ENCODE results near the gene PRRX2. TPM values are rescaled to one million over a fixed set of nuclear protein-coding genes. Genes with fewer than 3 reads are reported as not detected.

The PRRX2 gene
- total RNA-seq, 1 donor from 2014 or later: 5.6 TPM

- Mint-ChIP-seq H3K4me1 (ENCODE audit: unreplicated experiment) (peaks cover 29% of the 10 kb centered on the region), H3K27me3 (ENCODE audit: unreplicated experiment) (no peaks in the 10 kb centered on the region), H3K27ac (ENCODE audit: unreplicated experiment) (no peak overlapping the region), H3K36me3 (ENCODE audit: unreplicated experiment) (no peaks in the 10 kb centered on the region), H3K9me3 (ENCODE audit: unreplicated experiment) (no peaks in the 10 kb centered on the region), H3K4me3 (ENCODE audit: unreplicated experiment) (no peak overlapping the region)
- TF ChIP-seq CTCF (IDR thresholded peaks at IDR 0.05): no peak
- no peak for DNase-seq (ENCODE audit: extremely low spot score, unreplicated experiment)
These were observed 44.7 kb downstream of the PRRX2 start for GRCh38 chr9:129710169-129710453.

- DNase-seq (ENCODE audit: extremely low spot score, unreplicated experiment): no peak
- no peak for TF ChIP-seq CTCF (IDR thresholded peaks at IDR 0.05)
- Mint-ChIP-seq H3K4me1 (ENCODE audit: unreplicated experiment) (peaks cover 37% of the 10 kb centered on the region), H3K27me3 (ENCODE audit: unreplicated experiment) (no peaks in the 10 kb centered on the region), H3K27ac (ENCODE audit: unreplicated experiment) (peak overlapping the region; percentile 91), H3K9me3 (ENCODE audit: unreplicated experiment) (no peaks in the 10 kb centered on the region), H3K4me3 (ENCODE audit: unreplicated experiment) (peak overlapping the region; percentile 59), H3K36me3 (ENCODE audit: unreplicated experiment) (no peaks in the 10 kb centered on the region)
These were observed 47.4 kb downstream of the PRRX2 start for GRCh38 chr9:129712634-129713401.

- Mint-ChIP-seq H3K36me3 (ENCODE audit: unreplicated experiment) (no peaks in the 10 kb centered on the region), H3K27ac (ENCODE audit: unreplicated experiment) (peak overlapping the region; percentile 91), H3K27me3 (ENCODE audit: unreplicated experiment) (no peaks in the 10 kb centered on the region), H3K4me3 (ENCODE audit: unreplicated experiment) (no peak overlapping the region), H3K9me3 (ENCODE audit: unreplicated experiment) (no peaks in the 10 kb centered on the region), H3K4me1 (ENCODE audit: unreplicated experiment) (peaks cover 37% of the 10 kb centered on the region)
- DNase-seq (ENCODE audit: extremely low spot score, unreplicated experiment): no peak
- no peak for TF ChIP-seq CTCF (IDR thresholded peaks at IDR 0.05)
These were observed 47.9 kb downstream of the PRRX2 start for GRCh38 chr9:129713402-129713679.

GRCh38 chr9:129714511-129715061 is 49.1 kb downstream of the PRRX2 start:
- DNase-seq (ENCODE audit: extremely low spot score, unreplicated experiment): no peak
- Mint-ChIP-seq H3K9me3 (ENCODE audit: unreplicated experiment) (no peaks in the 10 kb centered on the region), H3K4me1 (ENCODE audit: unreplicated experiment) (peaks cover 37% of the 10 kb centered on the region), H3K27me3 (ENCODE audit: unreplicated experiment) (no peaks in the 10 kb centered on the region), H3K36me3 (ENCODE audit: unreplicated experiment) (no peaks in the 10 kb centered on the region), H3K4me3 (ENCODE audit: unreplicated experiment) (no peak overlapping the region), H3K27ac (ENCODE audit: unreplicated experiment) (no peak overlapping the region)
- TF ChIP-seq CTCF (IDR thresholded peaks at IDR 0.05): no peak

- TF ChIP-seq CTCF (IDR thresholded peaks at IDR 0.05): no peak
- no peak for DNase-seq (ENCODE audit: extremely low spot score, unreplicated experiment)
- no peaks in the 10 kb centered on the region for H3K27me3 Mint-ChIP-seq (ENCODE audit: unreplicated experiment)
- H3K4me1 Mint-ChIP-seq (ENCODE audit: unreplicated experiment): peaks cover 31% of the 10 kb centered on the region
- H3K9me3 Mint-ChIP-seq (ENCODE audit: unreplicated experiment): no peaks in the 10 kb centered on the region
- H3K4me3 Mint-ChIP-seq (ENCODE audit: unreplicated experiment): no peak overlapping the region
- H3K27ac Mint-ChIP-seq (ENCODE audit: unreplicated experiment): peak overlapping the region; percentile 46
- H3K36me3 Mint-ChIP-seq (ENCODE audit: unreplicated experiment): no peaks in the 10 kb centered on the region
These were observed 50.6 kb downstream of the PRRX2 start for GRCh38 chr9:129716091-129716490.

Measured in osteocyte (in vitro differentiated cells).